GM12878 (cell line): ENCODE measurements around the gene EYS. TPM values are rescaled to one million over a fixed set of nuclear protein-coding genes. Genes with fewer than 3 reads are reported as not detected.

ENCODE experiments used
- ATAC-seq: fragments of 200-7000 bp; cut with Tn5 transposase; 3 replicates; pipeline ENCODE4 v1.9.1; 2020; ENCODE audit warnings: mild to moderate bottlenecking, moderate library complexity
- BruUV-seq: library from RNA; stranded (reverse); fragments of 400-500 nt; replicated peaks from 2 replicates; lab custom pipeline; 2021; lab: Mats Ljungman, UMichigan
- CTCF ChIA-PET: fragments of 300-600 bp; sonication (Branson Sonifier 250); formaldehyde crosslinking; extraction: SDS; loops from one replicate; lab custom pipeline; 2021; ENCODE audit warnings: inconsistent platforms; lab: Yijun Ruan, JAX
- POLR2A ChIA-PET: fragments of 350-600 bp; formaldehyde crosslinking; extraction: SDS; loops from one replicate; lab custom pipeline; 2021; ENCODE audit warnings: inconsistent platforms; lab: Charles Lee
- RAD21 ChIA-PET: fragments of 300-600 bp; sonication (Branson Sonifier 250); formaldehyde crosslinking; loops from one replicate; lab custom pipeline; 2023; ENCODE audit warnings: antibody characterized with exemption; ENCODE audit not compliant: unreplicated experiment; lab: Charles Lee
- SMC1A ChIA-PET: fragments of 300-600 bp; sonication (Branson Sonifier 250); formaldehyde crosslinking; loops from one replicate; lab custom pipeline; 2023; ENCODE audit not compliant: unreplicated experiment, uncharacterized antibody; lab: Charles Lee
- DNase-seq: peaks from one replicate; pipeline ENCODE4 v3.0.0-alpha.2; 2011; ENCODE audit warnings: low read depth, low spot score
- FAIRE-seq: peaks from 3 replicates; lab custom pipeline; 2011; peaks lifted over from hg19 to GRCh38; lab: Jason Lieb, UNC
- H2AFZ ChIP-seq: 2 replicates; pipeline ENCODE4 v1.6.0; 2011; ENCODE audit warnings: low read depth, low read length, control low read depth; ENCODE audit not compliant: control insufficient read depth
- H3K27ac ChIP-seq: 2 replicates; pipeline ENCODE4 v1.5.1; 2011; ENCODE audit warnings: control low read depth; ENCODE audit not compliant: control insufficient read depth, insufficient read depth
- H3K27me3 ChIP-seq, 2 experiments: replicated peaks in 1 of 2; 2 replicates each; pipeline versions ENCODE4 v1.6.0 to v1.6.1; 2011; ENCODE audit warnings: low read length in 1 of 2; ENCODE audit not compliant: control insufficient read depth in 2 of 2, insufficient read depth in 2 of 2
- H3K36me3 ChIP-seq, 2 experiments: 2 replicates each; pipeline ENCODE4 v1.5.1; 2011; ENCODE audit warnings: low read length in 1 of 2; ENCODE audit not compliant: control insufficient read depth in 2 of 2, insufficient read depth in 2 of 2
- H3K4me1 ChIP-seq: 2 replicates; pipeline ENCODE4 v1.6.1; 2011; ENCODE audit warnings: mild to moderate bottlenecking, low read length, moderate library complexity, mixed read lengths; ENCODE audit not compliant: control insufficient read depth, insufficient read depth
- H3K4me2 ChIP-seq: 2 replicates; pipeline ENCODE4 v1.6.0; 2011; ENCODE audit warnings: control low read depth; ENCODE audit not compliant: control insufficient read depth, insufficient read depth
- H3K4me3 ChIP-seq: fragments of 200-600 bp; sonication (generic); 2 replicates; pipeline ENCODE4 v1.5.1; 2016
- H3K79me2 ChIP-seq: 2 replicates; pipeline ENCODE4 v1.6.0; 2011; ENCODE audit warnings: low read length; ENCODE audit not compliant: control insufficient read depth, insufficient read depth
- H3K9ac ChIP-seq: 2 replicates; pipeline ENCODE4 v1.8.0; 2011; ENCODE audit warnings: low read length, control low read depth, mixed read lengths; ENCODE audit not compliant: control insufficient read depth, insufficient read depth
- H3K9me3 ChIP-seq: replicated peaks from 3 replicates; pipeline ENCODE4 v1.5.1; 2011; ENCODE audit warnings: mild to moderate bottlenecking, low read length; ENCODE audit not compliant: control insufficient read depth, insufficient read depth
- H4K20me1 ChIP-seq: 2 replicates; pipeline ENCODE4 v1.6.0; 2011; ENCODE audit not compliant: control insufficient read depth, insufficient read depth
- BRCA1 ChIP-seq: IDR thresholded peaks from 2 replicates; pipeline ENCODE4 v1.6.1; 2011; ENCODE audit warnings: low read depth, low read length, improper control_type of control experiment
- CBX5 ChIP-seq: sonication (generic); IDR thresholded peaks from 2 replicates; pipeline ENCODE4 v1.6.1; 2016; ENCODE audit warnings: low read depth, moderate library complexity, mild to moderate bottlenecking, inconsistent platforms
- MEF2A ChIP-seq: IDR thresholded peaks from 2 replicates; pipeline ENCODE4 v1.6.1; 2011; ENCODE audit warnings: low read depth, mild to moderate bottlenecking, low read length, moderate library complexity; ENCODE audit not compliant: insufficient read depth
- PAX5 ChIP-seq: IDR thresholded peaks from 2 replicates; pipeline ENCODE4 v1.6.1; 2011; ENCODE audit warnings: low read depth, low read length, borderline replicate concordance
- RELA ChIP-seq: fragments of 450-650 bp; IDR thresholded peaks from 2 replicates; pipeline ENCODE4 v1.8.0; 2014; ENCODE audit warnings: borderline replicate concordance; ENCODE audit not compliant: partially characterized antibody
- RUNX3 ChIP-seq: IDR thresholded peaks from 2 replicates; pipeline ENCODE4 v1.6.1; 2012; ENCODE audit warnings: low read length, inconsistent platforms
- SMAD1 ChIP-seq: fragments of 450-650 bp; IDR thresholded peaks from 2 replicates; pipeline ENCODE4 v1.6.1; 2018; ENCODE audit warnings: mild to moderate bottlenecking, low read depth; ENCODE audit not compliant: partially characterized antibody
- STAT1 ChIP-seq: fragments of 450-650 bp; conservative IDR thresholded peaks from 2 replicates; pipeline ENCODE4 v1.6.1; 2014; ENCODE audit warnings: antibody characterized with exemption, mild to moderate bottlenecking
- SUZ12 ChIP-seq: fragments of 200-600 bp; sonication (generic); IDR thresholded peaks from one replicate; pipeline ENCODE4 v1.6.1; 2018; ENCODE audit warnings: antibody characterized with exemption, mild to moderate bottlenecking; ENCODE audit not compliant: unreplicated experiment
- TCF12 ChIP-seq: IDR thresholded peaks from 2 replicates; pipeline ENCODE4 v1.6.1; 2011; ENCODE audit warnings: low read depth, mild to moderate bottlenecking, low read length
- ZBED1 ChIP-seq: IDR thresholded peaks from 2 replicates; pipeline ENCODE4 v1.6.1; 2016; ENCODE audit warnings: borderline replicate concordance
- ZNF24 ChIP-seq: fragments of 450-650 bp; IDR thresholded peaks from 2 replicates; pipeline ENCODE4 v1.6.1; 2017; ENCODE audit warnings: antibody characterized with exemption, mild to moderate bottlenecking
- ZNF622 ChIP-seq: fragments of 450-650 bp; IDR thresholded peaks from 2 replicates; pipeline ENCODE4 v1.6.1; 2017; ENCODE audit warnings: mild to moderate bottlenecking, inconsistent platforms
- ZSCAN29 ChIP-seq: fragments of 450-650 bp; IDR thresholded peaks from 2 replicates; pipeline ENCODE4 v1.6.1; 2017; ENCODE audit warnings: mild to moderate bottlenecking, moderate library complexity
- WGBS: methylation state at CpG from one replicate; pipeline ENCODE4 v1.1.6; 2016; ENCODE audit warnings: low lambda C conversion rate; ENCODE audit not compliant: insufficient replicate concordance, insufficient coverage; ENCODE audit errors: missing lambda C conversion rate; 5-methylcytosine and 5-hydroxymethylcytosine counted together
- in situ Hi-C: fragments of 300-500 bp; cut with MboI; formaldehyde crosslinking; loops from 9 replicates; pipeline ENCODE4 v1.14.3; 2018; ENCODE audit warnings: mixed read lengths
- intact Hi-C: fragments of 100-400 bp; cut with micrococcal nuclease; formaldehyde crosslinking; loops from one replicate; pipeline ENCODE4 v1.14.2; 2022; ENCODE audit not compliant: unreplicated experiment
- polyA plus RNA-seq, 11 experiments: library from polyadenylated mRNA; depleted of rRNA in 4 of 11; unstranded in 6 of 11; stranded (reverse) in 5 of 11; fragments of >200 nt; fragmentation: Nextera tagmentation in 4 of 11; fragmentation: Illumina TruSeq in 1 of 11; extraction: Ambion mirVana in 4 of 11; extraction: Trizol in 1 of 11; gene quantifications; 1 replicate in 1 of 11; 2 replicates in 10 of 11; pipeline versions ENCODE4 v1.2.1 to v1.2.3, GENCODE V29; 2011 to 2016; ENCODE audit warnings: inconsistent platforms in 2 of 11, missing spikeins in 2 of 11, low read depth in 1 of 11
- total RNA-seq, 4 experiments: library from RNA; depleted of rRNA in 3 of 4; stranded (reverse); fragments of >200 nt in 3 of 4; fragmentation: Illumina TruSeq in 1 of 4; extraction: Trizol in 1 of 4; gene quantifications; 2 replicates each; pipeline versions ENCODE4 v1.2.1 to v1.2.3, GENCODE V29; 2013 to 2021
- TF ChIP-seq, protein P1 (sequence below): fragments of 450-650 bp; IDR thresholded peaks from 2 replicates; pipeline ENCODE4 v1.6.1; 2018; ENCODE audit warnings: borderline replicate concordance, mild to moderate bottlenecking; ENCODE audit not compliant: partially characterized antibody
- TF ChIP-seq, protein P2 (sequence below): fragments of 450-650 bp; IDR thresholded peaks from 2 replicates; pipeline ENCODE4 v1.6.1; 2017; ENCODE audit warnings: low read depth, mild to moderate bottlenecking, moderate library complexity
- TF ChIP-seq, protein P3 (sequence below): fragments of 450-650 bp; formaldehyde crosslinking; IDR thresholded peaks from 2 replicates; pipeline ENCODE4 v1.4.0; 2022; ENCODE audit warnings: mild to moderate bottlenecking, moderate library complexity

EYS gene
- total and polyA plus RNA-seq, 10 of the 15 experiments (the other 5 are each of a cell fraction or from before 2014, with no cell fraction given), result under 0.01 to 0.14 (median 0.02) TPM; not detected in 1

DNA sequence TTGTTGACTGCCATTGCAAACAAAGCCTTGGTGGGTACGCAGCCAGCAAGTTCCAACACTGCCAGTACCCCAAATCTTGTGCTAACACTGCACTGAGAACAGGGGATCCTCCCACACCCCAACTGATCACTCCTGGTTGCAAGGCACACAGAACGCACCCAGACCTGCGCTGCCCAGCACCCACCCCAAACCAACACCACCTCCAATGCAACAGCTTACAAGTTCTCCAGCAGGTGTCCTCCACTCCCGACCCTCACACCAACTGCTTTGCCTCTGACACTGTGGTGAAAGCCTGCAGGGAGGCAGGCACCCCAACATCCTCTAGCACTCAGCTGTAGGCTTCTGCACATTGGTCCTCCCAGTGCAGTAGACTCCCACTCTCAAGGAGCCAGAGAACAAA is 39.3 kb upstream of the EYS start:
- no peak for FAIRE-seq
- POLR2A ChIA-PET, result no interaction called here
- BruUV-seq, result no TSS peak
- intact Hi-C loops (no loop called here), in situ Hi-C loops (no loop called here)
- no peaks in the 10 kb centered on the region for H3K9me3 ChIP-seq
- no peak overlapping the region for H3K27ac ChIP-seq
- no peak overlapping the region for H2AFZ ChIP-seq
- ATAC-seq, result no peak
- no peak for DNase-seq
- RAD21 ChIA-PET, result no interaction called here
- no peaks in the 10 kb centered on the region for H3K27me3 ChIP-seq
- no peaks in the 10 kb centered on the region for H3K36me3 ChIP-seq
- no peaks in the 10 kb centered on the region for H3K4me1 ChIP-seq
- CTCF ChIA-PET, result no interaction called here
- no peaks in the 10 kb centered on the region for H4K20me1 ChIP-seq
- no peak overlapping the region for H3K4me3 ChIP-seq
- H3K4me2 ChIP-seq, result no peak overlapping the region
- SMC1A ChIA-PET, result no interaction called here
- 3% methylated on average over 4 of the region's 4 CpGs for WGBS
- H3K9ac ChIP-seq, result no peak overlapping the region
- no peak for TF ChIP-seq PAX5
- no peak for TF ChIP-seq ZNF24
- TF ChIP-seq ZSCAN29, result no peak
- no peak for TF ChIP-seq STAT1
- no peak for TF ChIP-seq BRCA1
- TF ChIP-seq SMAD1, result no peak
- no peak for TF ChIP-seq RELA
- TF ChIP-seq TCF12, result no peak
- TF ChIP-seq ZNF622, result no peak
- TF ChIP-seq, protein P1, sequence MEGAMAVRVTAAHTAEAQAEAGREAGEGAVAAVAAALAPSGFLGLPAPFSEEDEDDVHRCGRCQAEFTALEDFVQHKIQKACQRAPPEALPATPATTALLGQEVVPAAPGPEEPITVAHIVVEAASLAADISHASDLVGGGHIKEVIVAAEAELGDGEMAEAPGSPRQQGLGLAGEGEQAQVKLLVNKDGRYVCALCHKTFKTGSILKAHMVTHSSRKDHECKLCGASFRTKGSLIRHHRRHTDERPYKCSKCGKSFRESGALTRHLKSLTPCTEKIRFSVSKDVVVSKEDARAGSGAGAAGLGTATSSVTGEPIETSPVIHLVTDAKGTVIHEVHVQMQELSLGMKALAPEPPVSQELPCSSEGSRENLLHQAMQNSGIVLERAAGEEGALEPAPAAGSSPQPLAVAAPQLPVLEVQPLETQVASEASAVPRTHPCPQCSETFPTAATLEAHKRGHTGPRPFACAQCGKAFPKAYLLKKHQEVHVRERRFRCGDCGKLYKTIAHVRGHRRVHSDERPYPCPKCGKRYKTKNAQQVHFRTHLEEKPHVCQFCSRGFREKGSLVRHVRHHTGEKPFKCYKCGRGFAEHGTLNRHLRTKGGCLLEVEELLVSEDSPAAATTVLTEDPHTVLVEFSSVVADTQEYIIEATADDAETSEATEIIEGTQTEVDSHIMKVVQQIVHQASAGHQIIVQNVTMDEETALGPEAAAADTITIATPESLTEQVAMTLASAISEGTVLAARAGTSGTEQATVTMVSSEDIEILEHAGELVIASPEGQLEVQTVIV, result no peak
- TF ChIP-seq, protein P2, sequence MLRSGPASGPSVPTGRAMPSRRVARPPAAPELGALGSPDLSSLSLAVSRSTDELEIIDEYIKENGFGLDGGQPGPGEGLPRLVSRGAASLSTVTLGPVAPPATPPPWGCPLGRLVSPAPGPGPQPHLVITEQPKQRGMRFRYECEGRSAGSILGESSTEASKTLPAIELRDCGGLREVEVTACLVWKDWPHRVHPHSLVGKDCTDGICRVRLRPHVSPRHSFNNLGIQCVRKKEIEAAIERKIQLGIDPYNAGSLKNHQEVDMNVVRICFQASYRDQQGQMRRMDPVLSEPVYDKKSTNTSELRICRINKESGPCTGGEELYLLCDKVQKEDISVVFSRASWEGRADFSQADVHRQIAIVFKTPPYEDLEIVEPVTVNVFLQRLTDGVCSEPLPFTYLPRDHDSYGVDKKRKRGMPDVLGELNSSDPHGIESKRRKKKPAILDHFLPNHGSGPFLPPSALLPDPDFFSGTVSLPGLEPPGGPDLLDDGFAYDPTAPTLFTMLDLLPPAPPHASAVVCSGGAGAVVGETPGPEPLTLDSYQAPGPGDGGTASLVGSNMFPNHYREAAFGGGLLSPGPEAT, result no peak
- TF ChIP-seq, protein P3, sequence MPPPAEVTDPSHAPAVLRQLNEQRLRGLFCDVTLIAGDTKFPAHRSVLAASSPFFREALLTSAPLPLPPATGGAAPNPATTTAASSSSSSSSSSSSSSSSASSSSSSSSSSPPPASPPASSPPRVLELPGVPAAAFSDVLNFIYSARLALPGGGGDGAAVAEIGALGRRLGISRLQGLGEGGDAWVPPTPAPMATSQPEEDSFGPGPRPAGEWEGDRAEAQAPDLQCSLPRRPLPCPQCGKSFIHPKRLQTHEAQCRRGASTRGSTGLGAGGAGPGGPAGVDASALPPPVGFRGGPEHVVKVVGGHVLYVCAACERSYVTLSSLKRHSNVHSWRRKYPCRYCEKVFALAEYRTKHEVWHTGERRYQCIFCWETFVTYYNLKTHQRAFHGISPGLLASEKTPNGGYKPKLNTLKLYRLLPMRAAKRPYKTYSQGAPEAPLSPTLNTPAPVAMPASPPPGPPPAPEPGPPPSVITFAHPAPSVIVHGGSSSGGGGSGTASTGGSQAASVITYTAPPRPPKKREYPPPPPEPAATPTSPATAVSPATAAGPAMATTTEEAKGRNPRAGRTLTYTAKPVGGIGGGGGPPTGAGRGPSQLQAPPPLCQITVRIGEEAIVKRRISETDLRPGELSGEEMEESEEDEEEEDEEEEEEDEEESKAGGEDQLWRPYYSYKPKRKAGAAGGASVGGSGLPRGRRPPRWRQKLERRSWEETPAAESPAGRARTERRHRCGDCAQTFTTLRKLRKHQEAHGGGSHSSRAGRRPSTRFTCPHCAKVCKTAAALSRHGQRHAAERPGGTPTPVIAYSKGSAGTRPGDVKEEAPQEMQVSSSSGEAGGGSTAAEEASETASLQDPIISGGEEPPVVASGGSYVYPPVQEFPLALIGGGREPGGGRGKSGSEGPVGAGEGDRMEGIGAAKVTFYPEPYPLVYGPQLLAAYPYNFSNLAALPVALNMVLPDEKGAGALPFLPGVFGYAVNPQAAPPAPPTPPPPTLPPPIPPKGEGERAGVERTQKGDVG, result no peak
- TF ChIP-seq SUZ12, result no peak
- TF ChIP-seq CBX5, result no peak
- TF ChIP-seq MEF2A, result no peak
- TF ChIP-seq ZBED1, result no peak
- no peak for TF ChIP-seq RUNX3
- no peaks in the 10 kb centered on the region for H3K79me2 ChIP-seq
